Measurements from ENCODE around the gene CASQ2.

CASQ2 gene

GRCh38 chr1:115794976-115795639 is 26.6 kb upstream of the CASQ2 start:
- DNase-seq (ENCODE audit: low spot score): no peak
- no peak for TF ChIP-seq CTCF (IDR thresholded peaks at IDR 0.05)
- H3K4me3 ChIP-seq: no peak overlapping the region
- no peak overlapping the region for H3K27ac ChIP-seq

- no peak for TF ChIP-seq CTCF (IDR thresholded peaks at IDR 0.05)
- DNase-seq (ENCODE audit: low spot score): no peak
- Histone ChIP-seq H3K4me3 (no peak overlapping the region), H3K27ac (no peak overlapping the region)
Observed at GRCh38 chr1:115793162-115793561, 24.6 kb upstream of the CASQ2 start.

GRCh38 chr1:115791816-115792215 is 23.3 kb upstream of the CASQ2 start:
- Histone ChIP-seq H3K27ac (no peak overlapping the region), H3K4me3 (no peak overlapping the region)
- no peak for DNase-seq (ENCODE audit: low spot score)
- no peak for TF ChIP-seq CTCF (IDR thresholded peaks at IDR 0.05)

- DNase-seq (ENCODE audit: low spot score): no peak
- H3K27ac ChIP-seq: no peak overlapping the region
- no peak for TF ChIP-seq CTCF (IDR thresholded peaks at IDR 0.05)
- no peak overlapping the region for H3K4me3 ChIP-seq
Observed at GRCh38 chr1:115790846-115791245, 22.3 kb upstream of the CASQ2 start.

GRCh38 chr1:115790356-115790755 is 21.8 kb upstream of the CASQ2 start:
- H3K27ac ChIP-seq: no peak overlapping the region
- H3K4me3 ChIP-seq: no peak overlapping the region
- no peak for TF ChIP-seq CTCF (IDR thresholded peaks at IDR 0.05)
- no peak for DNase-seq (ENCODE audit: low spot score)

- no peak for DNase-seq (ENCODE audit: low spot score)
Observed at GRCh38 chr1:115783311-115783710, 14.8 kb upstream of the CASQ2 start.

More at GRCh38 chr1:115783311-115783710, 14.8 kb upstream of the CASQ2 start:
- no peak overlapping the region for H3K27ac ChIP-seq
- no peak overlapping the region for H3K4me3 ChIP-seq
- TF ChIP-seq CTCF (IDR thresholded peaks at IDR 0.05): no peak

All from coronary artery (tissue), 2 donors.